IMR-90 (cell line): ENCODE data around the gene UNC5A. TPM values are rescaled to one million over a fixed set of nuclear protein-coding genes. Genes with fewer than 3 reads are reported as not detected.

Source experiments
- ATAC-seq: fragments of 200-7000 bp; cut with Tn5 transposase; 2 replicates; pipeline ENCODE4 v1.9.1; 2020; ENCODE audit warnings: low read depth, mild to moderate bottlenecking, moderate library complexity
- BruUV-seq: library from RNA; stranded (reverse); fragments of 400-500 nt; replicated peaks from 2 replicates; lab custom pipeline; 2021; lab: Mats Ljungman, UMichigan
- CTCF ChIA-PET: fragments of 300-600 bp; formaldehyde crosslinking; extraction: SDS; loops from one replicate; lab custom pipeline; 2021; ENCODE audit warnings: antibody characterized with exemption; lab: Yijun Ruan, JAX
- POLR2A ChIA-PET: fragments of 300-600 bp; sonication (Branson Sonifier 250); formaldehyde crosslinking; loops from one replicate; lab custom pipeline; 2022; ENCODE audit warnings: antibody characterized with exemption; ENCODE audit not compliant: unreplicated experiment; lab: Charles Lee
- DNase-seq: peaks from one replicate; pipeline ENCODE4 v3.0.0; 2013
- H2AFZ ChIP-seq: replicated peaks from 2 replicates; pipeline ENCODE3; 2013; ENCODE audit warnings: low read length, mild to moderate bottlenecking; ENCODE audit not compliant: poor library complexity
- H2AK5ac ChIP-seq: 2 replicates; pipeline ENCODE4 v1.6.1; 2013; ENCODE audit warnings: low read depth, low read length, inconsistent platforms
- H2AK9ac ChIP-seq: replicated peaks from 2 replicates; pipeline ENCODE3; 2013; ENCODE audit warnings: mild to moderate bottlenecking, low read depth, low read length, moderate library complexity; ENCODE audit not compliant: poor library complexity
- H2BK120ac ChIP-seq: 2 replicates; pipeline ENCODE4 v1.6.1; 2013; ENCODE audit warnings: low read depth, low read length, inconsistent platforms
- H2BK15ac ChIP-seq: 3 replicates; pipeline ENCODE4 v1.6.1; 2013; ENCODE audit warnings: low read depth, low read length, inconsistent platforms
- H2BK20ac ChIP-seq: 2 replicates; pipeline ENCODE4 v1.6.1; 2013; ENCODE audit warnings: low read depth, mild to moderate bottlenecking, inconsistent platforms, low read length, moderate library complexity
- H2BK5ac ChIP-seq: 2 replicates; pipeline ENCODE4 v1.6.1; 2013; ENCODE audit warnings: mild to moderate bottlenecking, low read depth, low read length, inconsistent platforms; ENCODE audit not compliant: poor library complexity, severe bottlenecking
- H3K14ac ChIP-seq: replicated peaks from 2 replicates; pipeline ENCODE4 v1.6.1; 2013; ENCODE audit warnings: low read depth, low read length, inconsistent platforms
- H3K18ac ChIP-seq: 2 replicates; pipeline ENCODE4 v1.6.1; 2013; ENCODE audit warnings: low read depth, low read length, control low read depth
- H3K23ac ChIP-seq: 2 replicates; pipeline ENCODE4 v1.6.1; 2013; ENCODE audit warnings: low read depth, low read length, inconsistent platforms
- H3K27ac ChIP-seq: 2 replicates; pipeline ENCODE4 v1.5.1; 2013; ENCODE audit warnings: mild to moderate bottlenecking, control low read depth, low read length; ENCODE audit not compliant: insufficient read depth
- H3K27me3 ChIP-seq: 2 replicates; pipeline ENCODE4 v1.6.1; 2013; ENCODE audit warnings: low read length; ENCODE audit not compliant: control insufficient read depth, insufficient read depth
- H3K36me3 ChIP-seq: 2 replicates; pipeline ENCODE4 v1.6.1; 2013; ENCODE audit warnings: low read length, mixed read lengths; ENCODE audit not compliant: control insufficient read depth, insufficient read depth
- H3K4ac ChIP-seq: 2 replicates; pipeline ENCODE4 v1.6.1; 2013; ENCODE audit warnings: low read depth, low read length, inconsistent platforms
- H3K4me1 ChIP-seq: 2 replicates; pipeline ENCODE4 v1.6.1; 2013; ENCODE audit warnings: low read length, mixed read lengths; ENCODE audit not compliant: control insufficient read depth, insufficient read depth
- H3K4me2 ChIP-seq: 2 replicates; pipeline ENCODE4 v1.6.1; 2013; ENCODE audit warnings: low read depth, mild to moderate bottlenecking, control low read depth, low read length, moderate library complexity
- H3K4me3 ChIP-seq: 2 replicates; pipeline ENCODE4 v1.5.1; 2013; ENCODE audit warnings: low read depth, mild to moderate bottlenecking, control low read depth, low read length, moderate library complexity; ENCODE audit not compliant: insufficient read depth
- H3K56ac ChIP-seq: 2 replicates; pipeline ENCODE4 v1.6.1; 2013; ENCODE audit warnings: low read length, inconsistent platforms; ENCODE audit not compliant: insufficient read depth; ENCODE audit errors: extremely low read depth
- H3K79me1 ChIP-seq, 2 experiments: 2 replicates each; pipeline ENCODE4 v1.6.1; 2013; ENCODE audit warnings: low read length in 2 of 2, inconsistent platforms in 1 of 2, low read depth in 1 of 2
- H3K9ac ChIP-seq: 2 replicates; pipeline ENCODE4 v1.6.1; 2013; ENCODE audit warnings: low read depth, low read length, control low read depth
- H3K9me1 ChIP-seq: 2 replicates; pipeline ENCODE4 v1.6.1; 2013; ENCODE audit warnings: low read length, inconsistent platforms; ENCODE audit not compliant: insufficient read depth
- H3K9me3 ChIP-seq: 2 replicates; pipeline ENCODE4 v1.6.1; 2013; ENCODE audit warnings: low read length; ENCODE audit not compliant: control insufficient read depth, insufficient read depth
- H4K20me1 ChIP-seq: 2 replicates; pipeline ENCODE4 v1.6.1; 2013; ENCODE audit warnings: low read length, inconsistent platforms; ENCODE audit not compliant: insufficient read depth
- H4K5ac ChIP-seq: 2 replicates; pipeline ENCODE4 v1.6.1; 2013; ENCODE audit warnings: mild to moderate bottlenecking, low read depth, low read length, control low read depth
- H4K8ac ChIP-seq, 2 experiments: 2 replicates each; pipeline ENCODE4 v1.6.1; 2013; ENCODE audit warnings: low read depth in 2 of 2, low read length in 2 of 2, control low read depth in 1 of 2, inconsistent platforms in 1 of 2
- H4K91ac ChIP-seq: 2 replicates; pipeline ENCODE4 v1.6.1; 2013; ENCODE audit warnings: low read depth, low read length, inconsistent platforms; ENCODE audit not compliant: insufficient read depth
- BHLHE40 ChIP-seq: fragments of 150-350 bp; IDR thresholded peaks from 2 replicates; pipeline ENCODE4 v1.6.1; 2016; ENCODE audit warnings: mild to moderate bottlenecking, low read depth, low read length
- FOS ChIP-seq: fragments of 150-350 bp; IDR thresholded peaks from 2 replicates; pipeline ENCODE4 v1.6.1; 2016; ENCODE audit warnings: low read depth, low read length
- MXI1 ChIP-seq: IDR thresholded peaks from 2 replicates; pipeline ENCODE4 v1.6.1; 2012; ENCODE audit warnings: low read depth, mild to moderate bottlenecking, low read length, moderate library complexity, borderline replicate concordance
- POLR2A ChIP-seq: IDR thresholded peaks from 2 replicates; pipeline ENCODE4 v1.6.1; 2012; ENCODE audit warnings: mild to moderate bottlenecking, low read depth, low read length
- RCOR1 ChIP-seq: IDR thresholded peaks from 2 replicates; pipeline ENCODE4 v1.6.1; 2012; ENCODE audit warnings: mild to moderate bottlenecking, low read length, improper control_type of control experiment; ENCODE audit not compliant: insufficient replicate concordance
- WGBS, 2 experiments: methylation state at CpG; one replicate each; pipeline versions ENCODE4 v1.1.5 to v1.1.7; 2013; ENCODE audit warnings: missing lambda C conversion rate in 2 of 2; ENCODE audit not compliant: insufficient read length in 1 of 2; ENCODE audit errors: extremely low coverage in 2 of 2; 5-methylcytosine and 5-hydroxymethylcytosine counted together
- dilution Hi-C: fragments of 300-500 bp; cut with HindIII; formaldehyde crosslinking; loops from one replicate; pipeline ENCODE4 v1.14.3; 2018; ENCODE audit warnings: low sequenced_read_pairs; ENCODE audit not compliant: unreplicated experiment
- in situ Hi-C: fragments of 300-500 bp; cut with MboI; formaldehyde crosslinking; loops from 3 replicates; pipeline ENCODE4 v1.14.3; 2019; ENCODE audit warnings: low sequenced_read_pairs, inconsistent platforms, mixed read lengths
- intact Hi-C: fragments of 100-400 bp; cut with micrococcal nuclease; formaldehyde crosslinking; loops from 2 replicates; pipeline ENCODE4 v1.10.0; 2022
- polyA plus RNA-seq, 3 experiments: library from polyadenylated mRNA; depleted of rRNA; stranded (reverse); fragments of >200 nt; gene quantifications; 2 replicates each; pipeline ENCODE4 v1.2.3, GENCODE V29; 2012; ENCODE audit warnings: low replicate concordance in 1 of 3
- total RNA-seq: library from RNA; depleted of rRNA; stranded (reverse); fragments of >200 nt; gene quantifications from 2 replicates; pipeline ENCODE4 v1.2.3, GENCODE V29; 2012

Gene UNC5A
- total and polyA plus RNA-seq, 2 of the 4 experiments (the other 2 are of a cell fraction) = not detected

DNA sequence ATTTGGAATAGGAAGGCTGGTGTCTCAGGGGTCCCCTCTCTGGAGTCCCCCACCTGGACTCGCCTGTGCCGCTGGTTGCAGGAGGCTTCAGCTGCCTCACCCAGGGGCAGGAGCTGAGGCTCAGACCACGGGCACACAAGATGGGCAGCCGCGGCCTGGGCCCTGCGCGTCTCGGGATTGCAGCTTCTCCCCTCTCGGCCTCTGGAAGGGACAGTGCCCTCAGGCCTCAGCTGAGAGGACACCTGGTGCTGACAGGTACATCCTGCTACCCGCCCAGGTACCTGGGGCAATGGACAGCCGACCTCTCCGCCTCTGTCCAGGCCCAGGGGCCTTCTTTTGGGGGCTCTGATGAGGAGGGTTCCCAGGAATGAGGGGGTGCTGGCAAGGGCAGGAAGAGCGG, 38.3 kb downstream of the UNC5A start:
- Histone ChIP-seq H2AK5ac (no peak overlapping the region), H3K9me1 (no peaks in the 10 kb centered on the region), H3K36me3 (no peaks in the 10 kb centered on the region), H3K4ac (no peak overlapping the region), H3K27me3 (peaks cover 52% of the 10 kb centered on the region; the same call in 1 of the 2 replicates), H3K23ac (no peak overlapping the region), H2BK120ac (no peak overlapping the region), H4K20me1 (no peaks in the 10 kb centered on the region), H3K79me1 (no peaks in the 10 kb centered on the region), H3K14ac (no peak overlapping the region), H3K4me3 (no peak overlapping the region), H2BK15ac (no peak overlapping the region), H4K91ac (no peak overlapping the region), H3K18ac (no peak overlapping the region), H4K5ac (no peak overlapping the region), H3K27ac (no peak overlapping the region), H2BK5ac (no peak overlapping the region), H3K9me3 (no peaks in the 10 kb centered on the region), H2BK20ac (no peak overlapping the region), H4K8ac (no peak overlapping the region), H3K4me2 (no peak overlapping the region), H2AK9ac (no peak overlapping the region), H3K56ac (no peak overlapping the region), H2AFZ (no peak overlapping the region), H3K4me1 (no peaks in the 10 kb centered on the region; the same call in 1 of the 2 replicates), H3K9ac (no peak overlapping the region)
- dilution Hi-C loops = no loop called here
- intact Hi-C loops = no loop called here
- ChIA-PET CTCF (no interaction called here), POLR2A (no interaction called here)
- ATAC-seq (no peak), DNase-seq (no peak)
- WGBS, 2 experiments = 80% methylated on average over 3 of the region's 13 CpGs; no CpG with 5 or more reads in 1 of the 2 experiments
- TF ChIP-seq RCOR1 (no peak), FOS (no peak), MXI1 (no peak), POLR2A (no peak), BHLHE40 (no peak)
- in situ Hi-C loops = no loop called here
- no TSS peak for BruUV-seq
